ENCODE results near the gene GORASP2. TPM values are rescaled to one million over a fixed set of nuclear protein-coding genes. Genes with fewer than 3 reads are reported as not detected.

Gene GORASP2
- total RNA-seq, 1 experiment from 2014 or later = 102 TPM

DNA sequence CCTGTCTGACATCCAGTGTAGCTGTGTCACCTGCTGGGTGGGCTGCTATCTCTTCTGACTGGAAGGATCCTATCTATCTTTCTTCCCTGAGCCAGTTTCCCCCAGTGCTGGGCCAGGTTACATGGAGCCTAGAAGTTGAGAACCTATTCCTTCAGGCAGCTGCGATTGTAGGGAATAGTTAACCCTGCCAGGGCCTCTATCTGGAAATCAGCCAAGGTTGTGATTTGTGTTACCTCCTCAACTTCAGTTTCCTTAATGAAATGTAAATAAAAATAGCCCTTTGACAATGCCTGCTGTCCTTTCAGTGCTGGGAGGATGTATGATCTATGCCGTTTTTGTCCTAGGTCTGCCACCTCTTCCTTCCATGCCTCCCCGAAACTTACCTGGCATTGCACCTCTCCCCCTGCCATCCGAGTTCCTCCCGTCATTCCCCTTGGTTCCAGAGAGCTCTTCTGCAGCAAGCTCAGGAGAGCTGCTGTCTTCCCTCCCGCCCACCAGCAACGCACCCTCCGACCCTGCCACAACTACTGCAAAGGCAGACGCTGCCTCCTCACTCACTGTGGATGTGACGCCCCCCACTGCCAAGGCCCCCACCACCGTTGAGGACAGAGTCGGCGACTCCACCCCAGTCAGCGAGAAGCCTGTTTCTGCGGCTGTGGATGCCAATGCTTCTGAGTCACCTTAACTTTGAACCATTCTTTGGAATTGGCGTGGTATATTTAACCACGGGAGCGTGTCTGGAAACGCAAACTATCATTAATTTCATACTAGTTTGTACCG, 36.6 kb downstream of the GORASP2 start:
- POLR2A ChIA-PET = no interaction called here
- Mint-ChIP-seq H3K9me3 (no peaks in the 10 kb centered on the region), H3K27ac (no peak overlapping the region; the same call in 1 of the 2 replicates), H3K27me3 (ENCODE audit: low read depth) (no peaks in the 10 kb centered on the region), H3K4me1 (peaks cover 20% of the 10 kb centered on the region), H3K4me3 (no peak overlapping the region), H3K36me3 (peaks cover 62% of the 10 kb centered on the region)
- CTCF ChIA-PET = no interaction called here
- DNase-seq (ENCODE audit: low spot score) (no peak), ATAC-seq (no peak)
- TF ChIP-seq FOXP4 (CRISPR knock-in tag; IDR thresholded peaks at IDR 0.05) = no peak
- TF ChIP-seq CREM (CRISPR knock-in tag; IDR thresholded peaks at IDR 0.05) = no peak
- no peak for TF ChIP-seq CREB1 (CRISPR knock-in tag; IDR thresholded peaks at IDR 0.05)
- TF ChIP-seq, protein P1, sequence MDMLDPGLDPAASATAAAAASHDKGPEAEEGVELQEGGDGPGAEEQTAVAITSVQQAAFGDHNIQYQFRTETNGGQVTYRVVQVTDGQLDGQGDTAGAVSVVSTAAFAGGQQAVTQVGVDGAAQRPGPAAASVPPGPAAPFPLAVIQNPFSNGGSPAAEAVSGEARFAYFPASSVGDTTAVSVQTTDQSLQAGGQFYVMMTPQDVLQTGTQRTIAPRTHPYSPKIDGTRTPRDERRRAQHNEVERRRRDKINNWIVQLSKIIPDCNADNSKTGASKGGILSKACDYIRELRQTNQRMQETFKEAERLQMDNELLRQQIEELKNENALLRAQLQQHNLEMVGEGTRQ (CRISPR knock-in tag; IDR thresholded peaks at IDR 0.05) = no peak
- no peak for TF ChIP-seq CBFB (CRISPR knock-in tag; IDR thresholded peaks at IDR 0.05; ENCODE audit: low read depth)
- TF ChIP-seq FOXP1 (CRISPR knock-in tag; IDR thresholded peaks at IDR 0.05; ENCODE audit: borderline replicate concordance) = no peak
- no peak for TF ChIP-seq E2F1 (CRISPR knock-in tag; IDR thresholded peaks at IDR 0.05)
- TF ChIP-seq E2F5 (CRISPR knock-in tag; IDR thresholded peaks at IDR 0.05) = no peak
- no peak for TF ChIP-seq SMAD4 (CRISPR knock-in tag; IDR thresholded peaks at IDR 0.05)

DNA sequence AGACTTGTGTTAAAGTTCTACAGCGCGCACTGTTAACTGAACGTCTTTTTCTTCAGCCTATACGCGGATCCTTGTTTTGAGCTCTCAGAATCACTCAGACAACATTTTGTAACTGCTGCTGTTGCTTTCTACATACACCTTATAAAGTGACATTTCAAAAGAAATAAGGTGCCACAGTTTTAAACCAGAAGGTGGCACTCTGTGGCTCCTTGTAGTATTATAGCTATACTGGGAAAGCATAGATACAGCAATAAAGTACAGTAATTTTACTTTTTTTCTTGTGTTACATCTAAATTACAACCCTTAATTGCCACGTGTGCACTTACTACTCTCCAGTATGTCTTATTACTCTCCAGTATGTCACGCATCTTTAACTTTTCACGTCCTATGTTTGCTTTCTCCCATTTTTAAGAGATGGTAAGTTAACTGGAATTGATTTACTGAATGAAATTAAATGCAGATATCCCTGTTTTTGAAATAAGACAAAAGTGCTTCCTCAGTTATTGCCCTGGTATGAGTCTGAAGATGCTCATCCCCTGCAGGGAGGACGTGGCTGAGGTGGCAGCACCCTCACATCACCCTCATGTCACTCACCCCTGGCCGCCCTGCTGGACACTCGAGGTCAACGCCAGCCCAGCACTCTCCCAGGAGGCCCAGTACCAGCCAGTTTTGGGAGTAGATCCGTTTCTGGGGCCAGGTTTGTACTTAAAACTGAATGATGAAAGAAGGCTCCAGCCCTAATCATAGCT, 37.8 kb downstream of the GORASP2 start:
- H3K4me1 Mint-ChIP-seq = peaks cover 20% of the 10 kb centered on the region
- no peak overlapping the region for H3K4me3 Mint-ChIP-seq
- ATAC-seq (peak; percentile 73), DNase-seq (ENCODE audit: low spot score) (peak; percentile 51)
- TF ChIP-seq ATF6 (CRISPR knock-in tag; IDR thresholded peaks at IDR 0.05) = no peak
- TF ChIP-seq ZNF281 (CRISPR knock-in tag; IDR thresholded peaks at IDR 0.05) = no peak
- TF ChIP-seq STAT6 (CRISPR knock-in tag; conservative IDR thresholded peaks at IDR 0.05; ENCODE audit: low read depth) = no peak
- ChIA-PET CTCF (no interaction called here), POLR2A (interaction anchor here (0.6 kb wide), 1 partner anchor 40 kb away, joined by 3 read pairs; no protein-coding TSS in a partner anchor)
- H3K9me3 Mint-ChIP-seq = no peaks in the 10 kb centered on the region
- H3K27me3 Mint-ChIP-seq (ENCODE audit: low read depth) = no peaks in the 10 kb centered on the region
- H3K36me3 Mint-ChIP-seq = peaks cover 51% of the 10 kb centered on the region
- H3K27ac Mint-ChIP-seq = peak overlapping the region; percentile 6; the same call in 1 of the 2 replicates

Measured in WTC11 (cell line).